Uterus (tissue), 2 donors: ENCODE results near the gene VCAM1.

Experiments
- POLR2A ChIP-seq, 2 donors: fragments of 450-650 bp; IDR thresholded peaks; one replicate each; pipeline ENCODE4 v1.6.1; 2016; ENCODE audit warnings: antibody characterized with exemption in 2 of 2, mild to moderate bottlenecking in 1 of 2, moderate library complexity in 1 of 2
- TF ChIP-seq, protein P1 (sequence below), 4 experiments: fragments of 200-600 bp in 2 of 4; fragments of 450-650 bp in 2 of 4; sonication (generic) in 2 of 4; IDR thresholded peaks; one replicate each; pipeline ENCODE4 v1.5.1; 2016 to 2019; ENCODE audit warnings: antibody characterized with exemption in 4 of 4, mild to moderate bottlenecking in 2 of 4, moderate library complexity in 1 of 4

DNA sequence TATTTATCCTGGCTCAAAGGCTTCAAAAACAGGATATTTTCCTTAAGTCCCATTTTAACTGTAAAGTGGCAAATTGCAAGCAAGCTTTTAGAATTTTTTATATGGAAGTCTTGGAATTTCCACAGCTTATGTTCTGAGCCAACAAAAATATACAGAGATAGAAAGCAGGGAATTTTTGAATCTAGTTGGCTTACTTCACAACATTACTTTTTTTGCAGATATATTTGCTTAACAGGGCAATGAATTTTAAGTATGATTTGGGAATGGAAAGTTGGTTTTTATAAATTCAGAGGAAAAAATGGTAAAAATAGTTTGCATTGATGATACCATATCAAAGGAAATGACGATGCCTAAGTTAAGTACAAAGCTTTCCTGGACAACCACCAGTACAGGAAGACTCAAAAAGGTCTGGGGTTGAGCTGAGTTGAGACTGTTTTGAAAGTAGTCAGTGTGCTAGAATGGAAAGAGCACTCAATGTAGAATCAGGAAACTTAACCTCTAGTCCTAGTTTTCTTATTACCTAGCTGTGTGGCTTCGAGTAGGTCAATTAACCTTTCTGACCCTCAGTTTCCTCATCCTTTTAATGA, 11.0 kb upstream of the VCAM1 start:
- TF ChIP-seq, protein P1, sequence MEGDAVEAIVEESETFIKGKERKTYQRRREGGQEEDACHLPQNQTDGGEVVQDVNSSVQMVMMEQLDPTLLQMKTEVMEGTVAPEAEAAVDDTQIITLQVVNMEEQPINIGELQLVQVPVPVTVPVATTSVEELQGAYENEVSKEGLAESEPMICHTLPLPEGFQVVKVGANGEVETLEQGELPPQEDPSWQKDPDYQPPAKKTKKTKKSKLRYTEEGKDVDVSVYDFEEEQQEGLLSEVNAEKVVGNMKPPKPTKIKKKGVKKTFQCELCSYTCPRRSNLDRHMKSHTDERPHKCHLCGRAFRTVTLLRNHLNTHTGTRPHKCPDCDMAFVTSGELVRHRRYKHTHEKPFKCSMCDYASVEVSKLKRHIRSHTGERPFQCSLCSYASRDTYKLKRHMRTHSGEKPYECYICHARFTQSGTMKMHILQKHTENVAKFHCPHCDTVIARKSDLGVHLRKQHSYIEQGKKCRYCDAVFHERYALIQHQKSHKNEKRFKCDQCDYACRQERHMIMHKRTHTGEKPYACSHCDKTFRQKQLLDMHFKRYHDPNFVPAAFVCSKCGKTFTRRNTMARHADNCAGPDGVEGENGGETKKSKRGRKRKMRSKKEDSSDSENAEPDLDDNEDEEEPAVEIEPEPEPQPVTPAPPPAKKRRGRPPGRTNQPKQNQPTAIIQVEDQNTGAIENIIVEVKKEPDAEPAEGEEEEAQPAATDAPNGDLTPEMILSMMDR (IDR thresholded peaks at IDR 0.05) = no peak
- TF ChIP-seq POLR2A (IDR thresholded peaks at IDR 0.05) = no peak
